GM21529 (cell line): ENCODE results near the gene STIM2.
A peak's percentile ranks its signal among the peaks of the same experiment; 100 is the strongest.
"Not testable (repeated sequence)": the region's sequence is repeated elsewhere in the genome, so short reads cannot be mapped to it uniquely, and the experiment has no call there.

Source experiments
- ATAC-seq: cut with Tn5 transposase; IDR thresholded peaks from one replicate; pipeline ENCODE4 v1.9.1; 2021; ENCODE audit not compliant: unreplicated experiment

STIM2 gene

DNA sequence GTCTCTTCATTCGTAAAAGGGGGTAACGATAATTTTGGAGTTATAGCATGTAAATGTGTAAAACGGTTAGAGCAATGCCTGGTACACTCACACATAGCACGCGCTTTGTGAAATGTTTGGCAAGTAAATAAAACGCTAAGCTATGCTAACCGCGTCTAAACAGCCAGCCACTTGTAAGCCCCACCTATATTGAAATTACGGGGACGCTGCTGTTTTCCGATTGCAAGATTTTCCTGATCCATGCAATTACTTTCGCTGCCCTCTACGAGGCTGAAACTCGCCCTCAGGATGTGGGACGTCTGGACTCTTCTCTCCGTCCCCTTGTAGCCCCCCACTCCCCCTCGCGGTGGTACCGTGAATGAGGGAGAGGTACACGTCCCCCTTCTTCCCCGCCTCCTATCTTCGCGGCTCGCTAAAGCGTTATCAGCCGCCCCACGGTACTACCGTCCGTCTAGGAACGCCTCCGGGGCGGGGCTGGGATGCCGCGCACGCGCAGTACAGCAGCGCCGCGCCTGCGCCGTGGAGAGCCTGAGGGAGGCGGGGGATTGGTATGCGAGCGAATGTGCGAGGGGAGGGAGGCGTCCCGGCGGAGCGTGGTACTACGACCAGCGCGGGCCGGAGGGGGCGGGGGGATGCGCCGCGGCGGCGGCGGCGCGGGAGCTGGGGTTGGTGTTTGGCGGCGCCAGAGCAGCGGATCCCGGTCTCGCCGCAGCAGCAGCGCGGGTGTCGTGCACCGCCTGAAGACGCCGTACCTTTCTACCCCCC is at the start of gene STIM2:
Gene STIM2, plus strand, starts transcription at position 685 of the 765 bp plus-strand sequence.
- peak; percentile 58 for ATAC-seq

DNA sequence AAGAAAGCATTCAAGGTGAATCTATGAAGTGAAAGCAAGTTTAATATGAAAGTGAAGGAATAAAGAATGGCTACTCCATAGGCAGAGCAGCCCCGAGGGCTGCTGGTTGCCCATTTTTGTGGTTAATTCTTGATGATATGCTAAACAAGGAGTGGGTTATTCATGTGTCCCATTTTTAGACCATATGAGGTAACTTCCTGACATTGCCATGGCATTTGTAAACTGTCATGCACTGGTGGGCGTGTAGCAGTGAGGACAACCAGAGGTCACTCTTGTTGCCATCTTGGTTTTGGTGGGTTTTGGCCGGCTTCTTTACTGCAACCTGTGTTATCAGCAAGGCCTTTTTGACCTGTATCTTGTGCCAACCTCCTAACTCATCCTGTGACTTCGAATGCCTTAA is 49.1 kb upstream of the STIM2 start:
- not testable (repeated sequence) for ATAC-seq

DNA sequence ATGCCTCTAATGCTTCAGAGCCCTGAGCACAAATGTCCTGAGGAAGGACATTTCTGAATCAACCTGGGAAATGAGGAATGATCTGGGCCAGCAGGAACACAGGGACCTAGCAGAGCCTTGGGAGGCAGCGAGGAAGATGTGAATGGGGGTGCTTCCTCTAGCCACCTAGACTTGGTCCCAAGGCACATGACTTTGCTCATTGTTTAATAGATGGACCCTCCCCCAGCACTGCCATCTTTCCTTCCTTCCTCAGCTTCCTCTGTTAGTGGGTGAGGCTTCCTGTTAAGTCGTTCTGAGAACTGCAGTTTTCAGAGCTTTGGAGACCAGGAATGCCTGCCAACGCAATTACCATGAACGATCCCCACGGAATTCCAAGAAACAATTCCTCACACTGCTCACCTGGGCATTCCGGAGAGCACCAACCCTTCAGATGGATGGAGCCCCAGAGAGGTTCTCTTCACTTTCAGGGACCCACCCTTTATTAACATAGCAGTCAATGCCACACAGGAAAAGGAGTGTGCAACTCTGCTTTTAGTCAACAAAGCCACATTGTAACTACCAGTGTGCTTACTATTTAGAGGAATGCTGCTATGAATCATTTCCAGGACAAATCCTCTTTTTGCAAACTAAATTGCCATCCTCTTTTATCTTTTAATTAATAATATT is 48.5 kb upstream of the STIM2 start:
- ATAC-seq: no peak

DNA sequence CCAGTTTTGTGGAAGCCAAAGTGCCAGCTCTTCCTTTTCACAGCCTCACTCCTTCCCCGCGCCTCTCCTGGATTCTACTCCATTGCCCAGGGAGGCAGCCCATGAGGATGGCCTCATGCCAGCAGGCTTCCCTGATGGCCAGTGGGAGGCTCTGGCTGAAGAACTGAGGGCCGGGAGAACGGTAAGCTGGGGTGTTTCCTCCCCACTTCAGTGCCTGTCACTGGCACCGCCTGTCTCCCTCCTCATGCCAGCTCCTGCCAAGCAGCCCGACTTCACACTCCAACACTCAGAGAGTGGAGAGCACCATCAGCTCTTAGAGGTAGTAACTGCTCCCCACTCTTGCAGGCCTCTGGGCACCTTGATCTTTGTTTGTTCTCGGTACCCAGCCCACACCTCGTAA is 46.9 kb upstream of the STIM2 start:
- ATAC-seq: no peak

DNA sequence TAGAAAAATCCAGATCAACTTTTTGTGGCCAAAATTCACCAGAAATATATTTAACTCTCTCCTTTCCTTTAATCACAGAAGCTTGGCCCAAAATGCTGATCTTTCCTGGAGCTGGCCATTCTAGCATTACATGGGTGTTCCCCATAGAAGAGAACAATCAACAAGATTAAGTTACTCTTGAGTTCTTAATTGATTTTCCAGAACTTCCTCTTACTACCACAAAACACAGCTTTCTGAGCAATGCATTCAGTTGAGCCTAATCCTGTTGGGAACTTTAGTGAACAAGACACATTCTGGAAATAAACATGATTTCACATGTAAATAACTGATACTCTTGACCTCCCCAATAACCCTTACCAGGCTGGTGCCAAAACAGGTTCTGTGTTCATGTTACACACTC is 45.4 kb upstream of the STIM2 start:
- ATAC-seq: no peak

DNA sequence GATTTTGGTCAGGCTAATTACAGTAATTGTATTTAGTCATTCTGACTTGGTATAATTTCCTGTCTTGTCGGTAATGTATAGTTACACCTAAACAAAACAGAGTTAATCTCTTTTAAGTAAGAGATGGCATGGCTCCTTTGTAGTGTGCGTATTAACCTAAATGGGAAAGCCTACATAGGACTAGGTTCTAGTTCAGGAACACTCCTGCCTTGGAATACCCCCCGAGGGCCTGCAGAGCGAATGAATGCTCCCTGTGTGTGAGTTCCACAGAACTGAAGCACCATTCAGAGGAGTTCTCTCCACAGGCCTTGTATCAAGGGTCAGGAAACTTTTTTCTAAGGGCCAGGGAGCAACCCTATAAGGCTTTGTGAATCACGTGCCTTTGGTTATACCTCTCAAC is 44.9 kb upstream of the STIM2 start:
- no peak for ATAC-seq

DNA sequence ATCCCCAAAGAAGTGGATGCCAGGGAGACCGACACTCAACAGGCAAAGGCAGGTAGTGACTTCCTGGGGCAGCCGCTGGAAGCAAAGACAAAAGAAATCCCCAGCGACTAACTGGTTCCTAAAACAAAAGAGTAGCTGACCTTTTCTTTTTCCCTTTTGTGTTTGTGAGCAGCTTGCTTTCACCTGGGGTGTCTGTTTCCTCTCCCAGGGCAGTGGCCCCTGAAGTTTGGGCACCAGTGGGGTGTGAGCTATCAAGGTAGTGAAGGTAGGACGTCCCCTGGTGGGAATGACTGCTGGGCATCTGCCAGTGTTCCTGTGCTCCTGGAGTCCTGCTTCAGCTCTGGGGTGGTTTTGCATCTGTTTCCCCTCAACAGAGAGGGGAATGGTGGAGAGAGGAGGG is 41.6 kb upstream of the STIM2 start:
- ATAC-seq: no peak

DNA sequence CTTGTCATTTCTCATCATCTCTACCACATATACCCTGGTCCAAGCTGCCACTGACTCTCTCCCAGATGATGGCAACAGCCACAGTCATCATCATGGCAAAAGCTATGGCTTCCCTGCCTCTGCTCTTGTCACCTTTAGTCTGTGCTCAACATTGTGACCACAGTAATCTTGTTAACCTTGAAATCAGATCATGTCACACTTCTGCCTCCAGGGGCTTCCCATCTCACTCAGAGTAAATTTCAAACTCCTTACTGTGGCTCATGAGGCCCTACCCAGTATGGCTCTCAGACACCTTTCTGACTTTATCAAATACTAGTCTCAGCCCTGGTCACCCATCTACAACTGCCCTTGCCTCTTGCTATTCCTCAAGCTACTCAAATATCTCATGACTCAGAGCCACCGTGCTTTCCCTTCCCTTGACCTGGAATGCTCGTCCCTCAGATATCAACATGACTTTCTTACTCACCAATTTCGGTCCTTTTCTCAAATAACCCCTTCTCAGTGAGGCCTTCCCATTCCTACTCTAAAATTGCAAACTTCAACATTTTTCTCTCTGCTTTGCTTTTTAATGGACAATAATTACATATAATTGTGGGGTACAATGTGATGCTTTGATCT is 41.1 kb upstream of the STIM2 start:
- ATAC-seq: no peak

DNA sequence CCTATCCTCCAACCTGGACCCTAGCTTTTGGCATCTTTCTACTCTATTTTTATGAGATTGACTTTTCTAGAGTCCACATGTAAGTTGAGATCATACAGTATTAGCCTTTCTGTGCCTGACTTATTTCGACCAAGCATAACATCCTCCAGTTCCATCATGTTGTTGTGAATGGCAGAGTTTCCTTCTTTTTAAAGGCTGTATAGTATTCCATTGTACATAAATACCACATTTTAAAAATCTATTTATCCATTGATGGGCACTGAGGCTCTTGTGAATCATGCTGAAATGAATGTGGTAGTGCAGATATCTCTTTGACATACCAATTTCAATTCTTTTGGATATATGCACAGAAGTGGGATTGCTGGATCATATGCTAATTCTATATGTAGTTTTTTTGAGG is 40.3 kb upstream of the STIM2 start:
- no peak for ATAC-seq

DNA sequence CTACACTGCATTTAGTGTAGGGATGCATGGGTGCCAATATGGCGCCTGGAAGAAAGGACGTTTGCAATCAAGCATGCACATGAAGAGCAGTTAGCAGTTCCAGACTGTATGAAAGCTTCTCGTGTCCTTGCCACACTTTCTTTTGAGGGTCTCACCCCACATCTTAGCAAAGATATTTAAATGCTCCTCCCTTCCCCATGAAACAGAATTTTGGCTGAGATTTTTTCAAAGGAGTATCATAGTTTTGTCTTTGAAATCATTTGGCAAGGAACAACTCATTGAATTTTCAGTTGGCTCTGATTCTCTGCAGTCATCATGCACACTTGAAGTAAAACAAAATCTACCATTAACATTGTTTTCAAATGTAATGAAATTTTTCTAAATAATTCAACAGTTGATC is 39.6 kb upstream of the STIM2 start:
- no peak for ATAC-seq

DNA sequence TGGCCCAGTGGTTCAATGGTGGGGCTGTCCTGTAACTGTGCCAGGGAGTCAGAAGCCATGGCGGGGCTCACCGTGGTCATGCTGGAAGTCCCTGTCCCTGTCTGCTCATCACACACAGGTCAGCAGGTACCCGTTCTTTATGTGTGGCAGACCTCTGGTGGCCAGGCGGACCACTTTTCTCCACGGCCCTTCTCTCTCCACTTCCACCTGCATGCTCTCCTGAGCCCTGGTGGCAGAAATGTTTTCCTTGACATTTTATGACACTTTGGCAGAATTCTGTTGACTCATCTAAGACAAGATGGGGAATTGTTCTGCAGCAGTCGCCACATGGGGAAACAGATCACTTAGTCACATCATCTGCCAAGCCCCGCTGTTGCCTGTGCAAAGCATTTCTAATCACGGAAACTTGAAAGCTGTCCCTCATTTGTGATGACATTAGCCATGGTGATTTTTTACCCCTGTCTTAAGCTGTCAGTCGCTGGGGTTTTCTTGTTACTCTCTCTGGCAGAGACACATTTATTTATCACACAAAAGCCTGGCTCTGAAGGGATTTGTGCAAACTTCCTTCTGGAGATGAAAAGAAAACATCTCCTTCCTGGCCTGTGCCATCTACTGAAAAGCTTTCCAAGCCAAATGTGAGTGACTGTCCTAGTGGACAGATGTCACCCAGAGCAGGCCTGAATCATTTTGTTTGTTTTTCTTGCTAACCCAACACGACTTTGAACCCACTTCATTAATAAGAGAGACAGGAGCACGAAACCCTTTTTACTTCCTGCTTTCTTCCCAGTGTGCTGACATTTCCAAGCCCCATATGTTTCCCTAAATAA is 38.8 kb upstream of the STIM2 start:
- ATAC-seq: no peak

DNA sequence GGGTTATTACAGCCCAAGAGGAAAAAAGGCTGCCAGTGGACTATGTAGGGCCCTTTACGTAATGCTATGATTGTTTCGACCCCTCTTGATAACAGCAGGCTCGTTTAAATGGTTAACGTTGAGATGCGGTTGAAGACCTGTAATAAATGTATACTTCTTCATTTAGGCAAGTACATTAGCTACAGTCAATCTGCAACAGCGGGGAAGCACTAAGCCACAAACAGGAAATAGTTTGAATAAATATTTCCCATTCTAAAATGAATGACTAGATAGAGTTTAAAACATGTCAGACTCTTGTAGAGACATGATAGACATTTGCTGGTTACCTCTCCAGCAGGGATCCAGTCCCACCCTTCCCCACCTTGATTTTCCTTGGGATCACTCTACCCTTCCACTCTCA is 38.1 kb upstream of the STIM2 start:
- ATAC-seq: peak; percentile 58

DNA sequence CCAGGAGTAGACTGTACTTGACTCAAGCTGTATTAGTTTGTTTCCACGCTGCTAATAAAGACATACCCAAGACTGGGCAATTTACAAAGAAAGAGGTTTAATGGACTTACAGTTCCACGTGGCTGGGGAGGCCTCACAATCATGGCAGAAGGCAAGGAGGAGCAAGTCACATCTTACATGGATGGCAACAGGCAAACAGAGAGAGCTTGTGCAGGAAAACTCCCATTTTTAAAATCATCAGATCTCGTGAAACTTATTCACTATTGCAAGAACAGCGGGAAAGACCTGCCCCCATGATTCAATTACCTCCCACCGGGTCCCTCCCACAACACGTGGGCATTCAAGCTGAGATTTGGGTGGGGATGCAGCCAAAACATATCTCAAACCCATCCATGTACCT is 37.7 kb upstream of the STIM2 start:
- not testable (repeated sequence) for ATAC-seq

DNA sequence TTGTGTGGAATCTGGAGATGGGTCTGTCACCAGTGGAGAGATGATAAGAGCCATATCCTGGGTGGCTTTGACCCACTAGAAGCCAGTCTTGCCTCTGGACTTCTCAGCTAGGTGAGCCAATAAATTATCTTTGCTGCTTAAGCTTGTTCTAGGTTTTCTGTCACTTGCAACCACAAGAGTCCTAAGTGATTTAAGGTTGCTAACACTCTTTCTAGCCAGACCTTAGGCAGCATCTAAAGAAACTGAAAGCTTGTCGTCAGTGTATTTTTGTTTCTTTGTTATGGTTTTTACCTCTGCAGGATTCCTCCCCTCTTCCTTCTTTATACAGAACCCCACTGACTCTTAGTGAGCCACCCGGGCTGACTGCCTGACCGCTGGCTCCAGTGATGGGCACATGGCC is 37.1 kb upstream of the STIM2 start:
- no peak for ATAC-seq

DNA sequence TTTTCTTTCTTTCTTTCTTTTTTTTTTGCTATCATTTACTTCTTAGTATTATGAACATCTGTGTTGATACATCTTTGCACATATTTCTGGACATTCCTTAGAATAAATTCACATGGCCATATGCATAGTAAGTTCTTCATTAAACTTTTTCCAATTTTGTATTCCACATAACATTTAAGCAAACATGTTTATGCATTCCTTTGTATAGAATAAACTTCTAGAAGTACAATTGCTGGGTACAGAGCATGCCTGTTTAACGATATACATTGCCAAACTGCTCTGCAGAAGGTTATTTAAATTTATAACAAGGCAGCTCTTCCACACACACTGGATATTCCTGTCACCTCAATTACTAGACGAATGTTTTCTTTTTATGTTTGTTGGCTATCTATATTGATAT is 36.0 kb upstream of the STIM2 start:
- no peak for ATAC-seq

DNA sequence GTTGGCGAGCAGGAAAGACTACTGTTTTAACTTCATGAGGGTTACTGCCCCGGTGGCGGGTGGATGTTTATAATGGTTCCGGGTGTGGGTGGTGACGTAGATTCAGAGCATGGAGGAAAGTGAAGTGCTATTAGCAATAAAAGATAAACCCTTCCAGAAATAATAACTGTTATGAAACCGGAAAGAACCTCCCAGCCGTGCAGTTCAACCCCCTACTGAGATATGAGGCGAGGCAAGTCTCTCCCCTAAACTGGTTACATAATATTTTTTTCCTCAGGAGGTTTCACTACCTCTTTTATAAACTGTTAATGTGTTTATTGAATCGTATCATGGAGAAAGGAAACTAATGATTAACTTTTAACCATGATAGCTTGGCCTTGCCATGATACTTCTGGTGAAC is 33.9 kb upstream of the STIM2 start:
- peak; percentile 88 for ATAC-seq

DNA sequence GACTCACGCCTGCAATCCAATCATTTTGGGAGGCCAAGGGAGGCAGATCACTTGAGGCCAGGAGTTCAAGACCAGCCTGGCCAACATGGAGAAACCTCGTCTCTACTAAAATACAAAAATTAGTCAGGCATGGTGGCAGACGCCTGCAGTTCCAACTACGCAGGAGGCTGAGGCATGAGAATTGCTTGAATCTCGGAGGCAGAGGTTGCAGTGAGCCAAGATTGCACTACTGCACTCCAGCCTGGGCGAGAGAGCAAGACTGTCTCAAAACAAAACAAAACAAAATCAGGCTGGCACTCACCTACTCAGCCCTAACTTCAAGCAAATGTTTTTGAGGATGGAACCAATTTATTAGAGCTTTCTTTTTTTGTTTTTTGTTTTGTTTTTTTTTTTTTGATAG is 33.3 kb upstream of the STIM2 start:
- not testable (repeated sequence) for ATAC-seq

DNA sequence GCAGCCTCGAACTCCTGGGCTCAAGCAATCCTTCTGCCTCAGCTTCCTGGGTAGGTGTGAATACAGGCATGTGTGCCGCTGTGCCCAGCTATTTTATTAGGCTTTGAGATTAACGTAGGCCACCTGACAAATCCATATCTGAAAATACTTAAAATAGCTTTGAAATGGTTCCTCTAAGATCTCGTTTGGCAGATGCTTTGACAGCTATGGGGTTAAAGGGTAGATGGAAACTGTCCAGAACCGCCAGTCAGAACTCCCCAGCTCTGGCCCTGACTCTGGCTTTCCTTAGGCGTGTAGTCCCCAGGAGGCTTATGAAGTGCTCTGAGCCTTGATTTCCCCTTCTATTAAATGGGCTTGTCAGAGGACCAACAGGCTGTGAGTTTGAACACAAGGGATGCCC is 32.8 kb upstream of the STIM2 start:
- ATAC-seq: no peak

DNA sequence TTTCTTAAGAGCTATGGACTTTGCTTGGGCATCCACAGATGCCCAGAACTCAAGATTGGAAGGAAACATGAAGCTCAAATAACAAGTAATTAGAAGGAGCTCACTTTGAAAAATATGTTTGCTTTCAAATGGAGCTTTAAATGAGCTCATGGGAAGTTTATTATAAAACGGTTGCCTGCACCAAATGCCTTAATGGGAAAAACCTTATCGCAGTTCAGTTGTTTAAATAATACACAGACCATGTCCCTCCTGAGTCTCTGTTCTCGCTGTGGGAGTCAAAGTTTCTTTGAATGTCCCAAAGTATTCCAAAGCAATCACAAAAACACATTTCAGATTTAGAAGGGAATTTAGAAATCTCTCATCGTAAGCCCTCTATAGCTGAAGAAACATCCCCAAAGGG is 31.6 kb upstream of the STIM2 start:
- no peak for ATAC-seq

DNA sequence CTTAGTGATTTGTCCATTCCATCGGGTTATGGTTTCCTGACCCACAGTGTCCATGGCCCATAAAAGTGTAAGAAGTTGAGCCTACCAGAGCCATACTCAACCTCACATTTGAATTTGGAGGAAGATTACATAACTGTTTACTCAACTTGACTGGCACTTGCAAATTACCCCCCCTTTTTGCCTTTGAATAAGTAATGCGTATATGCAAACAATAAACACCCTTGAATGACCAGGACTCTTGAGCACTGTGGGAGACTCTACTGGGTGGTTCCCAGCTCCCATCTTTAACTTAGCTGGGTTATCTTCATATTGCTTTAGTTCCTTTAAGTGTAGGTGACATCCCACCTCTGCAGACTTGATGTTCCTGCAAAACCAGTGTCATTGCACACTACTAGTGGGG is 30.6 kb upstream of the STIM2 start:
- no peak for ATAC-seq

DNA sequence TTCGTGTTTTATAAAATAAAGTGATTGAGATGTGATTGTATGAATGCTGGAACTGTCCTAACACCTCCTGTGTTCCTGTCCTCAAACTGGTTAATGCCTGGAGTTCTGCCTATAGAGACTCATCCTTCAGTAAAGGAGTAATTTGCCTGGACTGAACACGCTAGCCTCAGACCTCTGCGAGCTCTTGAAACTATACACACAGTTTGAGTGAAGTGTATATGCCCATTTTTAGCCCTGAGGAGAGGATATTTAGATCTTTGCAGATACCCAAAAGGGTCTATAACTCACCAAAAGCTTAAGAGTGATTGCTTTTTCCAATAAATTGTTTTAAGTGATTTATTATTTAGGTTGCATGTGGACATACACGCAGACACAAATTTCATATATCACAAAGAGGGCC is 29.9 kb upstream of the STIM2 start:
- ATAC-seq: no peak

DNA sequence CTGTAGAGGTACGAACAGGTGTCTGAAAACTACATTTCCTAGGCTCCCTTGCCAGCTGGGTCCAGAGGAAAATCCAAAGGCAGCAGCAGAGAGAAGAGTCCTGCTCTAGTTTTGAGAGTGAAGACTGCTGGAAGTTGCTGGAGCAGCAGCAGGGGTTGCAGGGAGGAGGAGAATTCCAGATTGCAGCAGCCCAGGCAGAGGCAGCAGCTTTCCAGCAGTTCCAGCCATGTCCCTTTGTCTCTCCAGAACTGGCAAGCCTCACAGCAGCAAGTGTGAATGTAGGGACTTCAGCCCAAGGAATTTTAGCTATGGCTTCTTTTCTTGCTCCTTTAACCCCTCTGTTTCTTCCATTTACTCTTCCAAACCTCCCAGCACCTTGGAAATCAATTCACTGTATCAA is 24.1 kb upstream of the STIM2 start:
- ATAC-seq: no peak
